H1 (cell line): ENCODE measurements around the gene BRCA1. TPM values are rescaled to one million over a fixed set of nuclear protein-coding genes. Genes with fewer than 3 reads are reported as not detected.

ENCODE experiments used
- CTCF ChIA-PET: fragments of 300-600 bp; sonication (Branson Sonifier 250); formaldehyde crosslinking; loops from one replicate; lab custom pipeline; 2021; ENCODE audit not compliant: partially characterized antibody; lab: Charles Lee
- POLR2A ChIA-PET: fragments of 300-600 bp; sonication (Branson Sonifier 250); formaldehyde crosslinking; loops from one replicate; lab custom pipeline; 2021; ENCODE audit warnings: inconsistent platforms; ENCODE audit not compliant: partially characterized antibody; lab: Charles Lee
- DNase-seq, 2 experiments: peaks; one replicate each; pipeline versions ENCODE4 v3.0.0 to v3.0.0-alpha.2; 2010 to 2022; ENCODE audit warnings: low spot score in 2 of 2, low read depth in 1 of 2, mixed read lengths in 1 of 2
- FAIRE-seq: peaks from 2 replicates; lab custom pipeline; 2011; peaks lifted over from hg19 to GRCh38; lab: Jason Lieb, UNC
- H2AFZ ChIP-seq: 2 replicates; pipeline ENCODE4 v1.8.1; 2012; ENCODE audit warnings: low read length, inconsistent platforms
- H2AK5ac ChIP-seq: 2 replicates; pipeline ENCODE4 v1.6.1; 2013; ENCODE audit warnings: low read depth, low read length
- H2BK120ac ChIP-seq: replicated peaks from 2 replicates; pipeline ENCODE3; 2013; ENCODE audit warnings: low read depth, low read length, inconsistent platforms
- H2BK12ac ChIP-seq: 2 replicates; pipeline ENCODE4 v1.6.1; 2013; ENCODE audit warnings: low read depth, low read length
- H2BK15ac ChIP-seq: 2 replicates; pipeline ENCODE4 v1.6.1; 2013; ENCODE audit warnings: low read length
- H2BK20ac ChIP-seq: 2 replicates; pipeline ENCODE4 v1.6.1; 2013; ENCODE audit warnings: low read length
- H2BK5ac ChIP-seq: 2 replicates; pipeline ENCODE4 v1.6.1; 2013; ENCODE audit warnings: low read depth, low read length
- H3K14ac ChIP-seq: 2 replicates; pipeline ENCODE4 v1.6.1; 2013; ENCODE audit warnings: inconsistent platforms; ENCODE audit not compliant: insufficient read length
- H3K18ac ChIP-seq: 2 replicates; pipeline ENCODE4 v1.6.1; 2013; ENCODE audit warnings: low read length; ENCODE audit errors: extremely low read depth
- H3K23ac ChIP-seq: 2 replicates; pipeline ENCODE4 v1.6.1; 2013; ENCODE audit warnings: inconsistent platforms; ENCODE audit not compliant: insufficient read length
- H3K23me2 ChIP-seq: 2 replicates; pipeline ENCODE4 v1.6.1; 2013; ENCODE audit warnings: low read depth, low read length
- H3K27ac ChIP-seq: 2 replicates; pipeline ENCODE4 v1.6.1; 2011; ENCODE audit warnings: low read depth, low read length, inconsistent platforms
- H3K27me3 ChIP-seq, 4 experiments: replicated peaks in 1 of 4; 1 replicate in 1 of 4; 2 replicates in 3 of 4; pipeline versions ENCODE4 v1.6.1 to v1.8.1; 2011 to 2013; ENCODE audit warnings: low read length in 3 of 4, mild to moderate bottlenecking in 3 of 4, inconsistent platforms in 2 of 4, mixed read lengths in 2 of 4, moderate library complexity in 1 of 4; ENCODE audit not compliant: control insufficient read depth in 3 of 4, insufficient read depth in 3 of 4; ENCODE audit errors: extremely low read depth in 1 of 4
- H3K36me3 ChIP-seq, 4 experiments: 2 replicates each; pipeline versions ENCODE4 v1.6.1 to v1.8.1; 2011 to 2013; ENCODE audit warnings: mild to moderate bottlenecking in 4 of 4, low read length in 3 of 4, moderate library complexity in 2 of 4, control low read depth in 1 of 4, inconsistent platforms in 1 of 4; ENCODE audit not compliant: insufficient read depth in 4 of 4, control insufficient read depth in 2 of 4
- H3K4ac ChIP-seq: replicated peaks from 2 replicates; pipeline ENCODE3; 2013; ENCODE audit warnings: low read length, low read depth, mixed read lengths, inconsistent platforms; ENCODE audit not compliant: insufficient read length
- H3K4me1 ChIP-seq, 4 experiments: replicated peaks in 1 of 4; 1 replicate in 1 of 4; 2 replicates in 3 of 4; pipeline versions ENCODE4 v1.6.1 to v1.8.1; 2011 to 2013; ENCODE audit warnings: low read length in 3 of 4, inconsistent platforms in 2 of 4, mixed read lengths in 1 of 4; ENCODE audit not compliant: insufficient read depth in 4 of 4, control insufficient read depth in 3 of 4
- H3K4me2 ChIP-seq, 2 experiments: 2 replicates each; pipeline versions ENCODE4 v1.6.1 to v1.8.1; 2011 to 2013; ENCODE audit warnings: low read depth in 2 of 2, low read length in 2 of 2, control low read depth in 1 of 2, inconsistent platforms in 1 of 2, mild to moderate bottlenecking in 1 of 2; ENCODE audit not compliant: insufficient read depth in 1 of 2
- H3K4me3 ChIP-seq, 4 experiments: fragments of 200-600, 300-600 bp in 1 of 4; sonication (generic), shearing (Covaris generic), sonication (Bioruptor Twin) in 1 of 4; 2 replicates each; pipeline versions ENCODE4 v1.5.1 to v1.8.1; 2011 to 2016; ENCODE audit warnings: low read length in 4 of 4, low read depth in 3 of 4, control low read depth in 2 of 4, inconsistent platforms in 2 of 4, mild to moderate bottlenecking in 2 of 4, mixed read lengths in 1 of 4, moderate library complexity in 1 of 4; ENCODE audit not compliant: insufficient read depth in 2 of 4; ENCODE audit errors: extremely low read depth in 1 of 4
- H3K56ac ChIP-seq: replicated peaks from 2 replicates; pipeline ENCODE3; 2013; ENCODE audit warnings: low read depth, mild to moderate bottlenecking, mixed read lengths, low read length, inconsistent platforms; ENCODE audit not compliant: insufficient read length
- H3K79me1 ChIP-seq: 2 replicates; pipeline ENCODE4 v1.6.1; 2013; ENCODE audit warnings: low read depth, low read length, control low read depth
- H3K79me2 ChIP-seq, 2 experiments: 2 replicates each; pipeline versions ENCODE4 v1.6.1 to v1.8.1; 2012 to 2013; ENCODE audit warnings: low read length in 2 of 2, mild to moderate bottlenecking in 2 of 2, inconsistent platforms in 1 of 2; ENCODE audit not compliant: insufficient read depth in 2 of 2, control insufficient read depth in 1 of 2
- H3K9ac ChIP-seq, 4 experiments: replicated peaks in 1 of 4; 1 replicate in 1 of 4; 2 replicates in 3 of 4; pipeline versions ENCODE4 v1.6.1 to v1.8.1; 2011 to 2013; ENCODE audit warnings: low read depth in 3 of 4, low read length in 3 of 4, control low read depth in 2 of 4, mild to moderate bottlenecking in 2 of 4, moderate library complexity in 2 of 4, inconsistent platforms in 1 of 4; ENCODE audit errors: extremely low read depth in 1 of 4
- H3K9me3 ChIP-seq, 2 experiments: 2 replicates each; pipeline versions ENCODE4 v1.6.1 to v1.8.1; 2012 to 2013; ENCODE audit warnings: mild to moderate bottlenecking in 2 of 2, moderate library complexity in 2 of 2, control low read depth in 1 of 2, inconsistent platforms in 1 of 2, low read depth in 1 of 2, low read length in 1 of 2, mixed read lengths in 1 of 2; ENCODE audit not compliant: insufficient read depth in 2 of 2
- H4K20me1 ChIP-seq, 2 experiments: replicated peaks in 1 of 2; 2 replicates each; pipeline versions ENCODE3 to v1.8.1; 2011 to 2013; ENCODE audit warnings: inconsistent platforms in 2 of 2, low read length in 2 of 2, mild to moderate bottlenecking in 1 of 2; ENCODE audit not compliant: insufficient read depth in 2 of 2, control insufficient read depth in 1 of 2
- H4K5ac ChIP-seq: 2 replicates; pipeline ENCODE4 v1.6.1; 2013; ENCODE audit warnings: low read length, low read depth, mixed read lengths, inconsistent platforms; ENCODE audit not compliant: insufficient read length
- H4K8ac ChIP-seq: 2 replicates; pipeline ENCODE4 v1.8.0; 2013; ENCODE audit warnings: mild to moderate bottlenecking, moderate library complexity, low read length, inconsistent platforms; ENCODE audit not compliant: insufficient read depth; ENCODE audit errors: extremely low read depth
- H4K91ac ChIP-seq: replicated peaks from 2 replicates; pipeline ENCODE3; 2013; ENCODE audit warnings: low read length, mixed read lengths, inconsistent platforms; ENCODE audit not compliant: insufficient read length
- ASH2L ChIP-seq: fragments of 200-600, 300-600 bp; sonication (generic); IDR thresholded peaks from one replicate; pipeline ENCODE4 v1.7.1; 2017; ENCODE audit warnings: low read length
- BRCA1 ChIP-seq: IDR thresholded peaks from 2 replicates; pipeline ENCODE4 v1.6.1; 2012; ENCODE audit warnings: low read depth, low read length, improper control_type of control experiment
- CEBPB ChIP-seq: IDR thresholded peaks from 2 replicates; pipeline ENCODE4 v1.6.1; 2012; ENCODE audit warnings: low read depth, low read length
- CREB1 ChIP-seq: IDR thresholded peaks from 2 replicates; pipeline ENCODE4 v1.6.1; 2012; ENCODE audit warnings: inconsistent platforms
- CTBP2 ChIP-seq: IDR thresholded peaks from 2 replicates; pipeline ENCODE4 v1.7.0; 2011; ENCODE audit warnings: borderline replicate concordance, mild to moderate bottlenecking, moderate library complexity, mixed read lengths, low read length; ENCODE audit not compliant: insufficient read depth, insufficient read length
- GABPA ChIP-seq: IDR thresholded peaks from 2 replicates; pipeline ENCODE4 v1.6.1; 2011; ENCODE audit warnings: mild to moderate bottlenecking, low read length, moderate library complexity, borderline replicate concordance; ENCODE audit not compliant: insufficient read depth
- POLR2A ChIP-seq, 2 experiments: IDR thresholded peaks; 1 replicate in 1 of 2; 2 replicates in 1 of 2; pipeline ENCODE4 v1.6.1; 2011; ENCODE audit warnings: low read depth in 2 of 2, low read length in 2 of 2, mild to moderate bottlenecking in 2 of 2; ENCODE audit errors: control extremely low read depth in 1 of 2
- RNF2 ChIP-seq: fragments of 200-900, 300-1000 bp; sonication (generic); IDR thresholded peaks from 2 replicates; pipeline ENCODE4 v1.7.1; 2016; ENCODE audit warnings: borderline replicate concordance, low read depth, mild to moderate bottlenecking, antibody characterized with exemption, low read length; ENCODE audit not compliant: poor library complexity, severe bottlenecking; ENCODE audit errors: missing control alignments
- SAP30 ChIP-seq: fragments of 300-600 bp; sonication (generic); IDR thresholded peaks from 2 replicates; pipeline ENCODE4 v1.7.1; 2012; ENCODE audit warnings: low read length, moderate library complexity, mild to moderate bottlenecking, inconsistent platforms; ENCODE audit not compliant: insufficient read depth, insufficient replicate concordance
- SIN3A ChIP-seq, 2 experiments: IDR thresholded peaks in 1 of 2; conservative IDR thresholded peaks in 1 of 2; 2 replicates each; pipeline ENCODE4 v1.6.1; 2011 to 2012; ENCODE audit warnings: low read length in 2 of 2, improper control_type of control experiment in 1 of 2, low read depth in 1 of 2, mild to moderate bottlenecking in 1 of 2
- SP1 ChIP-seq: IDR thresholded peaks from 2 replicates; pipeline ENCODE4 v1.6.1; 2011; ENCODE audit warnings: low read depth, low read length
- WGBS, 2 experiments: shearing (Covaris generic) in 1 of 2; methylation state at CpG; one replicate each; pipeline versions ENCODE4 v1.1.6 to v1.1.7; 2013 to 2015; ENCODE audit warnings: low lambda C conversion rate in 2 of 2, mixed read lengths in 2 of 2, inconsistent platforms in 1 of 2, low coverage in 1 of 2, missing lambda C conversion rate in 1 of 2; ENCODE audit not compliant: insufficient replicate concordance in 2 of 2, insufficient coverage in 1 of 2, insufficient read length in 1 of 2; ENCODE audit errors: extremely low coverage in 1 of 2, missing lambda C conversion rate in 1 of 2; 5-methylcytosine and 5-hydroxymethylcytosine counted together
- polyA plus RNA-seq, 7 experiments: library from polyadenylated mRNA; depleted of rRNA in 3 of 7; stranded (reverse) in 5 of 7; unstranded in 2 of 7; fragments of >200 nt in 5 of 7; fragments of 200-250 nt in 2 of 7; gene quantifications; 1 replicate in 5 of 7; 2 replicates in 1 of 7; 4 replicates in 1 of 7; pipeline versions ENCODE4 v1.2.1 to v1.2.3, GENCODE V29; 2011 to 2013; ENCODE audit warnings: missing spikeins in 2 of 7, mixed read lengths in 2 of 7
- total RNA-seq: library from RNA; stranded (reverse); fragmentation: NEBNext Ultra II Directional; extraction: Animal tissue kit (Norgen Biotek cat#: 25700); gene quantifications from 2 replicates; pipeline ENCODE4 v1.2.1, GENCODE V29; 2021

The BRCA1 gene
- total and polyA plus RNA-seq, 2 of the 8 experiments (the other 6 are each of a cell fraction or from before 2014, with no cell fraction given): 30.7 to 39.2 TPM

- Histone ChIP-seq H2AK5ac (no peak overlapping the region), H2BK120ac (no peak overlapping the region), H3K9ac (no peak overlapping the region), H3K27ac (no peak overlapping the region), H3K14ac (no peak overlapping the region), H2BK20ac (no peak overlapping the region), H3K56ac (no peak overlapping the region), H4K91ac (no peak overlapping the region), H3K23ac (no peak overlapping the region), H2BK12ac (no peak overlapping the region), H2BK15ac (no peak overlapping the region), H4K8ac (no peak overlapping the region), H3K4me3 (no peak overlapping the region), H3K4me1 (no peaks in the 10 kb centered on the region), H2AFZ (no peak overlapping the region), H3K79me1 (no peaks in the 10 kb centered on the region), H3K18ac (no peak overlapping the region), H3K9me3 (no peaks in the 10 kb centered on the region), H4K20me1 (no peaks in the 10 kb centered on the region), H3K79me2 (no peaks in the 10 kb centered on the region), H3K4ac (no peak overlapping the region), H4K5ac (no peak overlapping the region), H3K36me3 (peaks cover 6 to 38% (median 25%) of the 10 kb centered on the region in 4 experiments; a peak in 7 of 8 replicates), H3K23me2 (no peaks in the 10 kb centered on the region), H3K27me3 (no peaks in the 10 kb centered on the region), H3K4me2 (no peak overlapping the region), H2BK5ac (no peak overlapping the region)
- 100% methylated on average over 2 of the region's 2 CpGs; no CpG with 5 or more reads in 1 of the 2 experiments for WGBS, 2 experiments
- FAIRE-seq (no peak), DNase-seq (no peak)
- CTCF ChIA-PET: interaction anchor here (1.2 to 2.1 kb wide), 3 partner anchors 13 to 68 kb away, joined by 3 to 13 read pairs (median 4); partner anchors contain the start of gene VAT1
- POLR2A ChIA-PET: interaction anchor here (0.5 to 0.7 kb wide), 2 partner anchors 36 to 112 kb away, joined by 3 to 4 read pairs; no protein-coding TSS in a partner anchor
- TF ChIP-seq SIN3A (conservative IDR thresholded peaks at IDR 0.05 in 1 of 2, IDR thresholded peaks at IDR 0.05 in 1 of 2; ENCODE audit: low read depth in 1 of 2, low read length in 2 of 2) (no peak), BRCA1 (no peak), POLR2A (IDR thresholded peaks at IDR 0.05; ENCODE audit: control extremely low read depth in 1 of 2, low read depth in 2 of 2, low read length in 2 of 2) (no peak), RNF2 (no peak), CTBP2 (no peak), SP1 (no peak), GABPA (no peak), CREB1 (no peak), ASH2L (no peak), CEBPB (no peak), SAP30 (no peak)
Measured at GRCh38 chr17:43090022-43090421, 35.1 kb downstream of the BRCA1 start.
